Activated CD8-positive, alpha-beta memory T cell treated with anti-CD3 and anti-CD28 coated beads, Interleukin-2, amount 50 U/mL, for 4 hours (primary cell): ENCODE measurements around the gene TOPBP1.
"Not testable (repeated sequence)": the region's sequence is repeated elsewhere in the genome, so short reads cannot be mapped to it uniquely, and the experiment has no call there.

Source experiments
- DNase-seq: peaks from one replicate; pipeline ENCODE4 v3.0.0-alpha.2; 2020

Gene TOPBP1

GRCh38 chr3:133568294-133569014 is 93.3 kb downstream of the TOPBP1 start:
- DNase-seq = no peak

DNA sequence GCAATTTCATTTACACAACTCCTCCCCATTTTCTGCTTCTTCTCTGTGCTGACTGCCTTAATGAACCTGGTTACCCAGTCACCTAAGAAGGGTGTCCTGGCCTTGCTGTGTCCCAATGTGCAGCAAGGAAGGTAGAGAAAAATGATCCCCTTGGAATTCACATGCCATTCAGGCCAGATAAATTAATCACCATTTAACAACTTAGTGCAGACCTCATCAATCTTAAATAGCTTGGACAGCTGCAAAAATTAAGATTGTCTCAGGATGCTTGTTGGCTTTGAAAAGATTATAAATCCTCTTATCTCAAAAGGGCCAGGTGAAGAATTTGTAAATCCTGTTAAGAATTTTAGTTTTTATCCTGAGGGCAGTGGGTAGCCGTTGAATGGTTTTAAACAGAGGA is 97.9 kb downstream of the TOPBP1 start:
- no peak for DNase-seq

- no peak for DNase-seq
These were observed 98.6 kb downstream of the TOPBP1 start for GRCh38 chr3:133563186-133563591.

DNA sequence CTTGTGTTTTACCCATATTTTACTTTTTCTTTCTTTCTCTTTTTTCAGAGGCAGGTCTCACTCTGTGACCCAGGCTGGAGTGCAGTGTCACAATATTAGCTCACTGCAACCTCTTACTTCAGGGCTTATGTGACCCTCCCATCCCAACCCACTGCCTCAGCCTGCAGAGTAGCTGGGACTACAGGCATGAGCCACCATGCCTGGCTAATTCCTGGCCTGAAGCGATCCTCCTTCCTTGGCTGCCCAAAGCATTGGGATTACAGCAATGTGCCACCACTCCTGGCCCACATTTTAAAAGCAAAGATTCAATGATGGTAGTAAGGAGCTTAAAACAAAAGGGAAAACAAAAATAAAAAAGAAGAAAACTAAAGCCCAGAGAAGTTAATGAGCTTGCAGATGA is 99.4 kb downstream of the TOPBP1 start:
- DNase-seq = no peak

- DNase-seq = no peak
These were observed 100.1 kb downstream of the TOPBP1 start for GRCh38 chr3:133561679-133562078.

DNA sequence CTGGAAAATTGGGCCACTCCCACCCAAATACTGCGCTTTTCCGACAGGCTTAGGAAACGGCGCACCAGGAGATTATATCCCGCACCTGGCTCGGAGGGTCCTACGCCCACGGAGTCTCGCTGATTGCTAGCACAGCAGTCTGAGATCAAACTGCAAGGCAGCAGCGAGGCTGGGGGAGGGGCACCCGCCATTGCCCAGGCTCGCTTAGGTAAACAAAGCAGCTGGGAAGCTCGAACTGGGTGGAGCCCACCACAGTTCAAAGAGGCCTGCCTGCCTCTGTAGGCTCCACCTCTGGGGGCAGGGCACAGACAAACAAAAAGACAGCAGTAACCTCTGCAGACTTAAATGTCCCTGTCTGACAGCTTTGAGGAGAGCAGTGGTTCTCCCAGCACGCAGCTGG is 110.2 kb downstream of the TOPBP1 start:
- DNase-seq = not testable (repeated sequence)
